Endothelial cell of umbilical vein (primary cell): ENCODE results near the gene SMC3. TPM values are rescaled to one million over a fixed set of nuclear protein-coding genes. Genes with fewer than 3 reads are reported as not detected.

Source experiments
- BruUV-seq: library from RNA; stranded (reverse); fragments of 400-500 nt; replicated peaks from 2 replicates; lab custom pipeline; 2021; lab: Mats Ljungman, UMichigan
- CTCF ChIA-PET: fragments of 300-600, 350-600 bp; sonication (Branson Sonifier 250); formaldehyde crosslinking; loops from one replicate; lab custom pipeline; 2021; ENCODE audit warnings: antibody characterized with exemption, inconsistent platforms; lab: Charles Lee
- POLR2A ChIA-PET: fragments of 300-600, 350-600 bp; sonication (Branson Sonifier 250); formaldehyde crosslinking; loops from one replicate; lab custom pipeline; 2021; ENCODE audit warnings: antibody characterized with exemption, inconsistent platforms; lab: Charles Lee
- DNase-seq: peaks from one replicate; pipeline ENCODE4 v3.0.0-alpha.2; 2011; ENCODE audit warnings: low read depth, low spot score
- FAIRE-seq: peaks from 2 replicates; lab custom pipeline; 2011; peaks lifted over from hg19 to GRCh38; lab: Jason Lieb, UNC
- H2AFZ ChIP-seq: 2 replicates; pipeline ENCODE4 v1.6.0; 2012; ENCODE audit warnings: low read depth, low read length, control low read depth, inconsistent platforms
- H3K27ac ChIP-seq: 2 replicates; pipeline ENCODE4 v1.5.1; 2011; ENCODE audit warnings: low read depth, mild to moderate bottlenecking, control low read depth, low read length, moderate library complexity; ENCODE audit not compliant: insufficient read depth
- H3K27me3 ChIP-seq, 2 experiments: 2 replicates each; pipeline versions ENCODE4 v1.6.0 to v1.6.1; 2011; ENCODE audit warnings: low read length in 2 of 2, mixed read lengths in 1 of 2; ENCODE audit not compliant: control insufficient read depth in 2 of 2, insufficient read depth in 2 of 2
- H3K36me3 ChIP-seq, 2 experiments: 2 replicates in 1 of 2; 3 replicates in 1 of 2; pipeline ENCODE4 v1.5.1; 2011; ENCODE audit warnings: low read length in 2 of 2, mild to moderate bottlenecking in 1 of 2, moderate library complexity in 1 of 2; ENCODE audit not compliant: control insufficient read depth in 2 of 2, insufficient read depth in 2 of 2; ENCODE audit errors: extremely low read depth in 1 of 2
- H3K4me1 ChIP-seq: 3 replicates; pipeline ENCODE4 v1.5.1; 2011; ENCODE audit warnings: mild to moderate bottlenecking, low read length; ENCODE audit not compliant: control insufficient read depth, insufficient read depth; ENCODE audit errors: extremely low read depth
- H3K4me2 ChIP-seq: 2 replicates; pipeline ENCODE4 v1.6.1; 2011; ENCODE audit warnings: low read length, control low read depth, mixed read lengths; ENCODE audit not compliant: insufficient read depth
- H3K4me3 ChIP-seq, 3 experiments: fragments of 200-600 bp in 1 of 3; sonication (generic), shearing (Covaris generic) in 1 of 3; replicated peaks in 1 of 3; 2 replicates each; pipeline ENCODE4 v1.5.1; 2011 to 2016; ENCODE audit warnings: control low read depth in 3 of 3, low read length in 3 of 3, mild to moderate bottlenecking in 2 of 3, inconsistent platforms in 1 of 3, low read depth in 1 of 3, moderate library complexity in 1 of 3; ENCODE audit not compliant: insufficient read depth in 1 of 3
- H3K79me2 ChIP-seq: 2 replicates; pipeline ENCODE4 v1.6.0; 2012; ENCODE audit warnings: low read length, inconsistent platforms; ENCODE audit not compliant: control insufficient read depth, insufficient read depth
- H3K9ac ChIP-seq: replicated peaks from 2 replicates; pipeline ENCODE3; 2011; ENCODE audit warnings: low read length, control low read depth; ENCODE audit not compliant: insufficient read depth; ENCODE audit errors: extremely low read depth
- H3K9me1 ChIP-seq: replicated peaks from 3 replicates; pipeline ENCODE4 v1.6.0; 2011; ENCODE audit warnings: mild to moderate bottlenecking, low read length; ENCODE audit not compliant: control insufficient read depth, insufficient read depth; ENCODE audit errors: extremely low read depth
- H3K9me3 ChIP-seq: replicated peaks from 2 replicates; pipeline ENCODE4 v1.5.1; 2012; ENCODE audit warnings: low read length, inconsistent platforms; ENCODE audit not compliant: control insufficient read depth, insufficient read depth
- H4K20me1 ChIP-seq: replicated peaks from 2 replicates; pipeline ENCODE3; 2011; ENCODE audit warnings: mild to moderate bottlenecking, low read length; ENCODE audit not compliant: control insufficient read depth, insufficient read depth; ENCODE audit errors: extremely low read depth
- EZH2 ChIP-seq: IDR thresholded peaks from 2 replicates; pipeline ENCODE4 v1.6.1; 2012; ENCODE audit warnings: borderline replicate concordance, low read depth, mild to moderate bottlenecking, moderate library complexity, low read length, inconsistent platforms; ENCODE audit not compliant: severe bottlenecking
- FOS ChIP-seq: IDR thresholded peaks from 2 replicates; pipeline ENCODE4 v1.6.1; 2011; ENCODE audit warnings: mild to moderate bottlenecking, low read length, moderate library complexity, borderline replicate concordance; ENCODE audit not compliant: insufficient read depth
- GATA2 ChIP-seq: IDR thresholded peaks from 2 replicates; pipeline ENCODE4 v1.7.0; 2011; ENCODE audit warnings: low read depth, mild to moderate bottlenecking, moderate library complexity, mixed read lengths, low read length; ENCODE audit not compliant: insufficient read length, insufficient read depth
- JUN ChIP-seq: IDR thresholded peaks from 2 replicates; pipeline ENCODE4 v1.6.1; 2011; ENCODE audit warnings: borderline replicate concordance, low read depth; ENCODE audit not compliant: insufficient read length, insufficient read depth
- MYC ChIP-seq: IDR thresholded peaks from one replicate; pipeline ENCODE4 v1.6.1; 2011; ENCODE audit warnings: mild to moderate bottlenecking, low read depth, low read length
- POLR2A ChIP-seq: IDR thresholded peaks from 2 replicates; pipeline ENCODE4 v1.6.1; 2012; ENCODE audit warnings: low read depth, mild to moderate bottlenecking, control low read depth, low read length
- POLR2AphosphoS5 ChIP-seq: IDR thresholded peaks from 2 replicates; pipeline ENCODE4 v1.6.1; 2012; ENCODE audit warnings: low read depth, mild to moderate bottlenecking, control low read depth, low read length, moderate library complexity; ENCODE audit not compliant: insufficient read depth
- dilution Hi-C: fragments of 300-500 bp; cut with MboI; formaldehyde crosslinking; loops from one replicate; pipeline ENCODE4 v1.15.0; 2019; ENCODE audit warnings: low sequenced_read_pairs; ENCODE audit not compliant: extremely low pct_ligation_motif_present
- intact Hi-C: fragments of 100-400 bp; cut with micrococcal nuclease; formaldehyde crosslinking; loops from one replicate; pipeline ENCODE4 v1.10.0; 2022
- polyA plus RNA-seq, 4 experiments: library from polyadenylated mRNA; depleted of rRNA in 3 of 4; stranded (reverse) in 3 of 4; unstranded in 1 of 4; fragments of >200 nt; gene quantifications; 2 replicates each; pipeline versions ENCODE4 v1.2.1 to v1.2.3, GENCODE V29; 2011 to 2012; ENCODE audit warnings: missing spikeins in 1 of 4
- total RNA-seq: library from RNA; stranded (reverse); gene quantifications from 2 replicates; pipeline ENCODE4 v1.2.3, GENCODE V29; 2021
- TF ChIP-seq, protein P1 (sequence below): IDR thresholded peaks from 2 replicates; pipeline ENCODE4 v1.6.1; 2011; ENCODE audit not compliant: insufficient read depth, insufficient read length
- TF ChIP-seq, protein P2 (sequence below), 2 donors: IDR thresholded peaks; 1 replicate in 1 of 2; 2 replicates in 1 of 2; pipeline ENCODE4 v1.5.1; 2011; ENCODE audit warnings: low read length in 2 of 2, mild to moderate bottlenecking in 2 of 2, moderate library complexity in 2 of 2, control low read depth in 1 of 2, inconsistent platforms in 1 of 2, low read depth in 1 of 2; ENCODE audit not compliant: insufficient read depth in 1 of 2; ENCODE audit errors: extremely low read depth in 1 of 2

Gene SMC3
- total and polyA plus RNA-seq, 2 donors (not counting 3 experiments of a cell fraction or from before 2014, with no cell fraction given): 5.5 to 44.2 TPM

DNA sequence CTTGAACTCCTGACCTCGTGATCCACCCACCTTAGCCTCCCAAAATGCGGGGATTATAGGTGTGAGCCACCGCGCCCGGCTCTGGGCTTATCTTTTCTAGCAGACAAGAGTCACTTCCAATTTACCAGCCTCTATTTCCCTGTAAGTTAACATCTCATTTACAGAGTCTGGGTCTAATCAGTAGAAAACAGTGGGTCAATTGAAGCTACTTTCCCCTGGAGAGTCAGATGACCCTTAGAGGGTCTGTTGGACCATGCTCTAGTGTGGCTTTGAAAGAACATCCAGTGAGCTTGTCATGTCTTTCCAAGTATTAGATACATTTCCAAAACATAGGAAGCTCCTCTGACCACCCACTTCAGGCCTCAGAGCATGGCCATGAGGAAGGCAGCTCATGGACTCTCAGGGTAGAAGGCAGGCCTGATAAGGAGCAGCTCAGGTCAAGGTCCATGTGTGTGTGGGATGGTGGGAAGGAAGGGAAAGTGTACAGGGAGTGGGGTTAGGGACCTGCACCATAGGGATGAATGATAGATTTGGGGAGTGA, 49.1 kb downstream of the SMC3 start:
- FAIRE-seq: no peak
- Histone ChIP-seq H3K4me1 (no peaks in the 10 kb centered on the region), H3K9me3 (no peaks in the 10 kb centered on the region), H3K27ac (no peak overlapping the region), H3K36me3 (no peaks in the 10 kb centered on the region), H3K79me2 (no peaks in the 10 kb centered on the region), H4K20me1 (no peaks in the 10 kb centered on the region), H3K27me3 (peaks cover 6 to 17% of the 10 kb centered on the region in 2 experiments), H3K4me3 (no peak overlapping the region), H3K9me1 (no peaks in the 10 kb centered on the region), H3K4me2 (no peak overlapping the region), H2AFZ (no peak overlapping the region), H3K9ac (no peak overlapping the region)
- DNase-seq: no peak
- POLR2A ChIA-PET: no interaction called here
- TF ChIP-seq GATA2: no peak
- TF ChIP-seq POLR2A: no peak
- TF ChIP-seq, protein P1, sequence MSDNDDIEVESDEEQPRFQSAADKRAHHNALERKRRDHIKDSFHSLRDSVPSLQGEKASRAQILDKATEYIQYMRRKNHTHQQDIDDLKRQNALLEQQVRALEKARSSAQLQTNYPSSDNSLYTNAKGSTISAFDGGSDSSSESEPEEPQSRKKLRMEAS: no peak
- no peak for TF ChIP-seq EZH2
- TF ChIP-seq, protein P2, sequence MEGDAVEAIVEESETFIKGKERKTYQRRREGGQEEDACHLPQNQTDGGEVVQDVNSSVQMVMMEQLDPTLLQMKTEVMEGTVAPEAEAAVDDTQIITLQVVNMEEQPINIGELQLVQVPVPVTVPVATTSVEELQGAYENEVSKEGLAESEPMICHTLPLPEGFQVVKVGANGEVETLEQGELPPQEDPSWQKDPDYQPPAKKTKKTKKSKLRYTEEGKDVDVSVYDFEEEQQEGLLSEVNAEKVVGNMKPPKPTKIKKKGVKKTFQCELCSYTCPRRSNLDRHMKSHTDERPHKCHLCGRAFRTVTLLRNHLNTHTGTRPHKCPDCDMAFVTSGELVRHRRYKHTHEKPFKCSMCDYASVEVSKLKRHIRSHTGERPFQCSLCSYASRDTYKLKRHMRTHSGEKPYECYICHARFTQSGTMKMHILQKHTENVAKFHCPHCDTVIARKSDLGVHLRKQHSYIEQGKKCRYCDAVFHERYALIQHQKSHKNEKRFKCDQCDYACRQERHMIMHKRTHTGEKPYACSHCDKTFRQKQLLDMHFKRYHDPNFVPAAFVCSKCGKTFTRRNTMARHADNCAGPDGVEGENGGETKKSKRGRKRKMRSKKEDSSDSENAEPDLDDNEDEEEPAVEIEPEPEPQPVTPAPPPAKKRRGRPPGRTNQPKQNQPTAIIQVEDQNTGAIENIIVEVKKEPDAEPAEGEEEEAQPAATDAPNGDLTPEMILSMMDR (IDR thresholded peaks at IDR 0.05; ENCODE audit: extremely low read depth in 1 of 2, insufficient read depth in 1 of 2, low read depth in 1 of 2, low read length in 2 of 2): no peak
- TF ChIP-seq FOS: no peak
- TF ChIP-seq MYC: no peak
- no peak for TF ChIP-seq POLR2AphosphoS5
- TF ChIP-seq JUN: no peak
- intact Hi-C loops (no loop called here), dilution Hi-C loops (no loop called here)
- no TSS peak for BruUV-seq
- CTCF ChIA-PET: interaction anchor here (1.4 to 4.2 kb wide), 3 partner anchors 16 to 1521 kb away, joined by 3 to 22 read pairs (median 6); no protein-coding TSS in a partner anchor
